HG03521 (cell line): ENCODE measurements around the gene DAD1.
"Not testable (repeated sequence)": the region's sequence is repeated elsewhere in the genome, so short reads cannot be mapped to it uniquely, and the experiment has no call there.

ENCODE experiments used
- ATAC-seq: cut with Tn5 transposase; IDR thresholded peaks from one replicate; pipeline ENCODE4 v1.9.1; 2021; ENCODE audit warnings: mild to moderate bottlenecking, moderate library complexity; ENCODE audit not compliant: unreplicated experiment

DAD1 gene

DNA sequence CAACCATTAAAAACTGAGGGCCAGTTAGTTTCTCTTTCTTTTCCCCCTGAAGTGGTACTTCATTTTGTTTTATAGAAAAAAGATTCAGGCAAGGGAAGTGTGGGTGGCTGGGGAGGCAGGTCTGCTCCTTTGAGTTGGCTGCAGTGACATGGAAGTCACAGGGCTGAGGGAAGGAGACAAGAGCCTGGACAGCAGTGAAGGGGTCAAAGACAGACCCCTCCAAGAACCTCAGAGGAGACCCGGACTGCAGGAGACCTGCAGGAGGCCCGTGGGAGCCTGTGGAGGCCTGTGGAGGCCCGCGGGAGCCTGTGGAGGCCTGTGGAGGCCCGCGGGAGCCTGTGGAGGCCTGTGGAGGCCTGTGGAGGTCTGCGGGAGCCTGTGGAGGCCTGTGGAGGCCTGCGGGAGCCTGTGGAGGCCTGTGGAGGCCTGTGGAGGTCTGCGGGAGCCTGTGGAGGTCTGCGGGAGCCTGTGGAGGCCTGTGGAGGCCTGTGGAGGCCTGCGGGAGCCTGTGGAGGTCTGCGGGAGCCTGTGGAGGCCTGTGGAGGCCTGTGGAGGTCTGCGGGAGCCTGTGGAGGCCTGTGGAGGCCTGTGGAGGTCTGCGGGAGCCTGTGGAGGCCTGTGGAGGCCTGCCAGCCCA lies 35.0 kb downstream of the DAD1 start:
- ATAC-seq: not testable (repeated sequence)

DNA sequence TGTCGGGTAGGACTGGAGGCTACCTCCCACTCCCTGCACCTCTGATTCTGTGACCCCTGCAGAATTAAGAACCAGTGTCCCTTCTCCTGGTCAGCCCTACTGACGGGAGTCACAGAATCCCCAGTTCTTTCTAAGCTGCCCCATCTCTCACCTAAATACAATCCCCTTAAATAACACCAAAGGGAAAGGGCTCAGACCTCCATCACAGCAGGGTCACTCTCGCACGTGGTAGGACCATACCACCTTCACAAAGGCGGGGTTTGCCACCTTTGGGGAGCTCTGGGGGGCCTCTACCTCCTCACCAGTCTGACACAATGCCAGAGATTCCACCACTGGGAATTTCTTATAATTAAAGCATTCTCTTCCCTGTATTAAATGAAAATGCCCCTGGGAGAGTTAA lies 35.6 kb downstream of the DAD1 start:
- no peak for ATAC-seq

DNA sequence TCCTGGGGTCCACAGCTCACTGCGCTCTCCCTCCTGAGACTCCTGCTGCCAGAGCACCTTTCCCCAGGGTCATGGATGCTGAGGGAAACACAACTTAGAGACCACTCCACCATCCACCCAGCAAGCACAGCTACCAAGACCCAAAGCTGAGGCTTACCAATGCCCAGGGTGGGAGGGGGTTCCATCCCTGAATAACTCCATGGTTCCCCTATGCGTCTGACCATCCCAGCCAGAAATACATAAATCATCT lies 36.3 kb downstream of the DAD1 start:
- no peak for ATAC-seq

DNA sequence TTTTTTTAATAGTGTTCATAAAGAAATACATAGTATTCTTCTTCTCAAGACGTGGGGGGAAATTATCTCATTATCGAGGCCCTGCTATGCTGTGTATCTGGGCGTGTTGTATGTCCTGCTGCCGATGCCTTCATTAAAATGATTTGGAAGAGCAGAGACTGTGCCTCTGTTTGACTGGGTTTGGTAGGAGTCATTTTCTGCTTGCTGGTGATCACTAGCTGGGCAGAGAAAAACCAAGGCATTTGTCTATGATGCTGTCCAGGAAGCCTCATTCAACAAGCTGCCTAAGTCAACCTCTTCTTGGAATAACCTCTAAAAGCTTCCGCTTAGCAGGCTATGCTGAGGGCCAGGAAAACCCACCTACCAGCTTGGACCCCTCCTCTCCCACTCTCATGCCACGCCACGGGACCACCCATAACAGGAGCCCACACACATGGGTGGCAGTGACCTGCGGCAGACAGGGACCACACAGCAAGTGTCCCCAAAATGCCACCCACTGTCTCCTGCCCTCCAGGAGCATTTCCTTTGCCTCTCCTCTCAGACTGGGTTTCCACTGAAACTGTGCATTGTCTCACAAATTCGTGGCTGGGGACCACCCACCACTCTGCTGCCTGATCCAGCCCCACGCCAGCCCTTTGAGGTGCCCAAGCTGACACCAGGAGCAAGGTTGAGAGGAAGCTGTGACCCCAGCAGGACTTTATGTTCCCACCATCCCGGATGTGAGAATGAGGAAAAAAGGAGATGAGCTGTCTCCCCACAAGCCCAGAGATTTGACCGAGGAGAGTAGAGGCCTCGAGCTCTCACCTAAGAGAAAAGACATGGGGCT lies 36.8 kb downstream of the DAD1 start:
- ATAC-seq: no peak

GRCh38 chr14:22551605-22551997 lies 37.4 kb downstream of the DAD1 start:
- no peak for ATAC-seq

GRCh38 chr14:22549981-22550673 lies 38.9 kb downstream of the DAD1 start:
- ATAC-seq: peak; percentile 36

- no peak for ATAC-seq
These were observed 39.6 kb downstream of the DAD1 start for GRCh38 chr14:22549324-22549962.

- ATAC-seq: no peak
These were observed 40.9 kb downstream of the DAD1 start for GRCh38 chr14:22547948-22548750.

GRCh38 chr14:22547313-22547947 lies 41.6 kb downstream of the DAD1 start:
- ATAC-seq: no peak

DNA sequence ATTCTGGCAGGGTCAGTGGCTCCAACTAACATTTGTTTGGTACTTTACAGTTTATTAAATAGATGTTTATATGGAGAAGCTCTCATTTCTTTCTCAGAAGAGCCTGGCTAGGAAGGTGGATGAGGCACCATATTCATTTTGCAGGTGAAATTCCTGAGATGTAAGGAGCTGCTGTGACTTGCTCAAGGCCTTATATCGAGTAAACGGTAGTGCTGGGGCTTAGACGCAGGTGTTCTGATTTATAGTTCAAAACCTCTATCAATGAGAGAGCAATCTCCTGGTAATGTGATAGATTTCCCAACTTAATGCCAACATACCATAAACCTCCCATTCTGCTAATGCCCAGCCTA lies 42.3 kb downstream of the DAD1 start:
- no peak for ATAC-seq

- ATAC-seq: no peak
These were observed 42.9 kb downstream of the DAD1 start for GRCh38 chr14:22545842-22546721.

GRCh38 chr14:22544881-22545420 lies 44.1 kb downstream of the DAD1 start:
- no peak for ATAC-seq

DNA sequence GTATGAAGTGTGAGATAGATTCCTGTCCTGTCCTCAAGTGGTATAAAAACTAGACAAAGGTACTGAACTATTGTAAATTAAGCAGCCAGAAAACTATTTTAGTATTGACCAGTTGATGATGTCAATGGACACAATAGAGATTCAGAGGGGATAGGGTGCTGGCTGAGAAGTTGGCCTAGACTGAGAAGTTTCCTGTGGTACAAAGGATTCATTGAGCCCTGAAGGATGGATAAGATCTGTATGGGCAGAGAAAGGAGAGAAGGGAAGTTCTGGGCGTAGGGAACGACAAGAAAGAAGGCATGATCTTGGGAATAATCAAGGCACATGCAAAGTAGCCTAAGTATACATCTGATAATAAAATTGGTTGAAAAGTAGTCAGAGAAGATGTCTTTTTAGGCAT lies 44.6 kb downstream of the DAD1 start:
- no peak for ATAC-seq

DNA sequence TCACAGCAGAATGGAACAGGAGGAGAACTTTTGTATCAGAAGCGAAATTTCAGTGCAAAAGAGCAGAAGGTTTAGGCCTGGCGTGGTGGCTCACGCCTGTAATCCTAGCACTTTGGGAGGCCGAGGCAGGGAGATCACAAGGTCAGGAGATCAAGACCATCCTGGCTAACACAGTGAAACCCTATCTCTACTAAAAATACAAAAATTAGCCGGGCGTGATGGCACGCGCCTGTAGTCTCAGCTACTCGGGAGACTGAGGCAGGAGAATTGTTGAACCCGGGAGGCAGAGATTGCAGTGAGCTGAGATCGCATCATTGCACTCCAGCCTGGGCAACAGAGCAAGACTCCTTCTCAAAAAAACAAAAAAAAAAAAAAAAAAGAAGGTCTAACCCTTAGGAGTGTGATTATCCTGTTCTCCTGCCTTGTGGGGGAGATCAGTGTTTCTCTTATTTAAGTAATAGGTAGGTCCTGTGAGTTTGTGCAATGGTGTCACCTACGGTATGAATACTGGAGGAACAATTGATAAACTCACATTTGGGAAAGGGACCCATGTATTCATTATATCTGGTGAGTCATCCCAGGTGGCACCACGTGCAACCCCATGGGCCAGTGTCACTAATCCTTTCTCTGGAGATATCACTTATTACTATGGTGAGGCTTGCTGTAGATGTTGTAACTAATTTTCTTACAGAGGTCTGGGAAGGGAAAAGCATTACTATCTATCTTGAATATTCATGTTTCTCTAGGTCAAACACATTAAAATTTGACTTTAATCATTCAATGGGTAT lies 45.3 kb downstream of the DAD1 start:
- not testable (repeated sequence) for ATAC-seq

GRCh38 chr14:22542360-22542759 lies 46.7 kb downstream of the DAD1 start:
- ATAC-seq: no peak

DNA sequence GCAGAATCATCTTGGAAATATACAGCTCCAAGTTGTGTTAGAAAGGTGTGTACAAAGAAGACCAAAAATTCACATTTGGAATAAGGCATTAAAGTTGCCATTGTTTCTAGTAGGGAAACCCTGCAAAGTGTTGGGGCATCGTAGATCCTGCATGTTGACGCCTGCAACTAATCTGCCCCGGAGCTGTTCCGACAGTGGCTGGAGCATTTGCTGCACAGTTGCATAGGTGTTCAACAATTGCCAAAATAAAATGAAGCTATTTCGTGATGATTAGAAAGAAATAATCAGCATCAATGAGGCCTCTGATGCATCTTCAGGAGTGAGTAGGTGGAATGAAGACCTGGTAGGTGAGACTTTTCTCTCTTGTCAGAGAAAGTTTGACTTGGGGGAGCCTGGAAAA lies 47.3 kb downstream of the DAD1 start:
- no peak for ATAC-seq

- no peak for ATAC-seq
These were observed 48.1 kb downstream of the DAD1 start for GRCh38 chr14:22540811-22541360.

DNA sequence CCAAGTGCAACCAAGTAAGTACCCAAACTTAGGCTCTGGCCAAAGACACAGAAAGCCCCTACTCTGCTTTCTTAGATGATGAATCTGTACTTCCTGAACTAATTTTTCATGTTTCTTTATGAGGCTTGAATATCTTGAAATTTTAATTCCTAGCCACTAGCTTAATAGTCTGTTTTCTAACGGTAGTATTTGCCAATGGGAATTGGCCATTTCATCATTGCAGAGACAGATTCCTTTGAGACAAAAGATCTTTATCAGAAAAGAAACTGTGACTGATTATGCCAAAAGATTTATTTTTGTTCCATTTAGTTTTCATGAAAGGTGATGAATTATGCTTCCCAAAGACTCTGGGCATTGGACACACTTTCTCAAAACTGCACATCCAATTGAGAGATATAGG lies 48.7 kb downstream of the DAD1 start:
- ATAC-seq: no peak
